ENCODE results near the gene RAP1GAP2. TPM values are rescaled to one million over a fixed set of nuclear protein-coding genes. Genes with fewer than 3 reads are reported as not detected.

RAP1GAP2 gene
- total RNA-seq, 1 donor from 2014 or later = 10.6 TPM

DNA sequence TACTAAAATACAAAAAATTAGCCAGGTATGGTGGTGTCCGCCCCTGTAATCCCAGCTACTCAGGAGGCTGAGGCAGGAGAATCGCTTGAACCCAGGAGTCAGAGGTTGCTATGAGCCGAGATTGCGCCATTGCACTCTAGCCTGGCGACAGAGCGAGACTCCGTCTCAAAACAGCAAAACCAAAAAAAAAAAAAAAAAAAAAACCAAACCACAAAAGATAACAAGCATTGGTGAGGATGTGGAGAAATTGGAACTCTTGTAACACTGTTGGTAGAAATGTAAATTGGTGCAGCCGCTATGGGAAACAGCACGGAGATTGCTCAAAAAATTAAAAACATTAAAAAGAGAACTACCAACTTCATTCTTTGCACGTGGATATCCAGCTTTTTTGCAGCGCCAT lies 147.7 kb downstream of the RAP1GAP2 start:
- no peaks in the 10 kb centered on the region for H3K9me3 Mint-ChIP-seq (ENCODE audit: unreplicated experiment)
- H3K27me3 Mint-ChIP-seq (ENCODE audit: unreplicated experiment) = peaks cover 7% of the 10 kb centered on the region
- no peak overlapping the region for H3K27ac Mint-ChIP-seq (ENCODE audit: unreplicated experiment)
- DNase-seq (ENCODE audit: low spot score) = no peak
- peaks cover 7% of the 10 kb centered on the region for H3K4me1 Mint-ChIP-seq (ENCODE audit: unreplicated experiment)
- TF ChIP-seq, protein P1, sequence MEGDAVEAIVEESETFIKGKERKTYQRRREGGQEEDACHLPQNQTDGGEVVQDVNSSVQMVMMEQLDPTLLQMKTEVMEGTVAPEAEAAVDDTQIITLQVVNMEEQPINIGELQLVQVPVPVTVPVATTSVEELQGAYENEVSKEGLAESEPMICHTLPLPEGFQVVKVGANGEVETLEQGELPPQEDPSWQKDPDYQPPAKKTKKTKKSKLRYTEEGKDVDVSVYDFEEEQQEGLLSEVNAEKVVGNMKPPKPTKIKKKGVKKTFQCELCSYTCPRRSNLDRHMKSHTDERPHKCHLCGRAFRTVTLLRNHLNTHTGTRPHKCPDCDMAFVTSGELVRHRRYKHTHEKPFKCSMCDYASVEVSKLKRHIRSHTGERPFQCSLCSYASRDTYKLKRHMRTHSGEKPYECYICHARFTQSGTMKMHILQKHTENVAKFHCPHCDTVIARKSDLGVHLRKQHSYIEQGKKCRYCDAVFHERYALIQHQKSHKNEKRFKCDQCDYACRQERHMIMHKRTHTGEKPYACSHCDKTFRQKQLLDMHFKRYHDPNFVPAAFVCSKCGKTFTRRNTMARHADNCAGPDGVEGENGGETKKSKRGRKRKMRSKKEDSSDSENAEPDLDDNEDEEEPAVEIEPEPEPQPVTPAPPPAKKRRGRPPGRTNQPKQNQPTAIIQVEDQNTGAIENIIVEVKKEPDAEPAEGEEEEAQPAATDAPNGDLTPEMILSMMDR (IDR thresholded peaks at IDR 0.05; ENCODE audit: unreplicated experiment) = no peak
- H3K4me3 Mint-ChIP-seq (ENCODE audit: unreplicated experiment) = no peak overlapping the region
- no peaks in the 10 kb centered on the region for H3K36me3 Mint-ChIP-seq (ENCODE audit: low read depth, unreplicated experiment)

DNA sequence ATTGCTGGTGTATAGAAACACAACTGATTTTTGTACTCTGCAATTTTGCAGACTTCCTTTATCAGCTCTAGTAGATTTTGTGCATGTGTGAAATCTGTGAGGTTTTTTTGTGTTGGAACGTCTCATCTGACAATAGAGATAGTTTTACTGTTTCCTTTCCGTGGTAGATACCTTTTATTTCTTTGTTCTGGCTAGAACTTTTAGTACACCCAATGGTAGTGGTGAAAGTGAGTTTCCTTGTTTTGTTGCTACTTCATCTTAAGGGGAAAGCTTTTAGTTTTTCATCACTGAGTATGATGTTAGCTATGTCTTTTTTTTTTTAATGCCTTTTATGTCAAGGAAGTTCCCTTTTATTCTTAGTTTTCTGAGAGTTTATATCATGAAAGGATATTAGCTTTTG lies 149.1 kb downstream of the RAP1GAP2 start:
- Mint-ChIP-seq H3K27me3 (ENCODE audit: unreplicated experiment) (peaks cover 5% of the 10 kb centered on the region), H3K36me3 (ENCODE audit: low read depth, unreplicated experiment) (no peaks in the 10 kb centered on the region), H3K4me3 (ENCODE audit: unreplicated experiment) (no peak overlapping the region), H3K27ac (ENCODE audit: unreplicated experiment) (no peak overlapping the region), H3K4me1 (ENCODE audit: unreplicated experiment) (peaks cover 7% of the 10 kb centered on the region), H3K9me3 (ENCODE audit: unreplicated experiment) (no peaks in the 10 kb centered on the region)
- TF ChIP-seq, protein P1 (IDR thresholded peaks at IDR 0.05; ENCODE audit: unreplicated experiment) = no peak
- DNase-seq (ENCODE audit: low spot score) = no peak

DNA sequence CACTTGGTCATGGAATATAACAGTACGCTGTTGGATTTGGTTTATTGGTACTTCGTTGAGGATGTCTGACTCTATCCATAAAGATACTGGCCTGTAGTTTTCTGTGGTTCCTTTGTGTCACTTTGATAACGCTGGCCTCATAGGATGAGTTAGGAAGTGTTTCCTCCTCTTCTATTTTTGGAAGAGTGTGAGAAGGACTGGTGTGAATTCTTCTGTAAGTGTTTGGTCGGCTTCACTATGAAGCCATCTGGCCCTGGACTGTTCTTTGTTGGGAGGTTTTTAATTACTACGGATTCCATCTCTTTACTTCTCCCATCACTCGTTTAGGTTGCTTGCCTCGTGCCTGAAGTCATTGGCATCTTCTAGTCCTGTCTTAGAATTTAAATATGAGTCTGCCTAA lies 149.9 kb downstream of the RAP1GAP2 start:
- no peak overlapping the region for H3K27ac Mint-ChIP-seq (ENCODE audit: unreplicated experiment)
- H3K36me3 Mint-ChIP-seq (ENCODE audit: low read depth, unreplicated experiment) = no peaks in the 10 kb centered on the region

DNA sequence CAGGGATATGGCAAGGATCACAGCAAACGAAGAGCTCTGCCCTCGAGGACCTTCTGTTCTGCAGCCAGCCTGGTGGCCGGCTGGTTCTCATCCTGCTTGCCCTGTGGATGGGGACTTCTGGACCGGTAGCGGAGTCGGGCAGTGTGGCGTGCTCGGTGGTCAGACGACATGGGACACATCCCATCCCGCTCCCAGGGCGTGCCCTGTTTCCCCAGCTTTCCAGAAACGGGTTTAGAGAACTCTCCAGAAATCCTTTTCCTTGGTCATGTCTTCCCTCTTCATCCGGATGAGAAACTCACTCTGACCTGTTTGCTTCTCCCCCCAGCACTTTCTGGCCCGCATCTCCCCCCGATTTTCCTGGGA lies 151.3 kb downstream of the RAP1GAP2 start:
- no peak overlapping the region for H3K27ac Mint-ChIP-seq (ENCODE audit: unreplicated experiment)
- no peaks in the 10 kb centered on the region for H3K9me3 Mint-ChIP-seq (ENCODE audit: unreplicated experiment)
- DNase-seq (ENCODE audit: low spot score) = no peak
- H3K4me3 Mint-ChIP-seq (ENCODE audit: unreplicated experiment) = no peak overlapping the region
- no peaks in the 10 kb centered on the region for H3K36me3 Mint-ChIP-seq (ENCODE audit: low read depth, unreplicated experiment)
- H3K27me3 Mint-ChIP-seq (ENCODE audit: unreplicated experiment) = peaks cover 5% of the 10 kb centered on the region
- peaks cover 13% of the 10 kb centered on the region for H3K4me1 Mint-ChIP-seq (ENCODE audit: unreplicated experiment)
- TF ChIP-seq, protein P1 (IDR thresholded peaks at IDR 0.05; ENCODE audit: unreplicated experiment) = no peak

More for the DNA sequence above, 149.9 kb downstream of the RAP1GAP2 start:
- Mint-ChIP-seq H3K4me1 (ENCODE audit: unreplicated experiment) (peaks cover 7% of the 10 kb centered on the region), H3K27me3 (ENCODE audit: unreplicated experiment) (peaks cover 5% of the 10 kb centered on the region), H3K4me3 (ENCODE audit: unreplicated experiment) (no peak overlapping the region), H3K9me3 (ENCODE audit: unreplicated experiment) (no peaks in the 10 kb centered on the region)
- no peak for DNase-seq (ENCODE audit: low spot score)
- TF ChIP-seq, protein P1 (IDR thresholded peaks at IDR 0.05; ENCODE audit: unreplicated experiment) = no peak

DNA sequence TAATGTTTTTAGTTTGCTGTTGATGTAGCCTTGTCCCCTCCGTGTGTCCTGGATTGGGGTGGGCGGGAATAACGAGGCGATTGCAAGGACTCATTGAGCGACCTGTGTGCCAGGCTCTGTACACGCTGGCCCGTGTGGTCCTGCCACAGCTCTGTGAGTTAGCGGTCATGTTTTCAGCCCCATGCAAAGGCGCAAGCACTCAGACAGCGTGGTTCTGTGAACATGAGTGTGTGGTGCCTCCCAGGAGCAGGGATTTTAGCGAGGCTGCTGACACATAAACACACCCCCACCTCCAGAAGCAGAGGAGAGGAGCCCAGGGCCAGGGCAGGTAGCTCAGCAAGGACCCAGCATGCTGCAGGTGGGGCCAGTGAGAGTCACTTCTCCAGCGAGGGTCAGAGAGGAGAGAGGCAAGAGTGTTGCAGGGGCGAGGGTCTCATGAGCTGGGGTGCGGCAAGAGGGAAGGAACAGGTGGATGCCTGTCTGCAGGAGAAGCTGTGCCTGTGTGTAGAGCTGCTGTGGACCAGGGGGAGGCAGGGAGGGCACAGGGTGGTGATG lies 151.8 kb downstream of the RAP1GAP2 start:
- H3K27ac Mint-ChIP-seq (ENCODE audit: unreplicated experiment) = no peak overlapping the region
- H3K27me3 Mint-ChIP-seq (ENCODE audit: unreplicated experiment) = peaks cover 5% of the 10 kb centered on the region
- TF ChIP-seq, protein P1 (IDR thresholded peaks at IDR 0.05; ENCODE audit: unreplicated experiment) = no peak
- no peak for DNase-seq (ENCODE audit: low spot score)
- H3K9me3 Mint-ChIP-seq (ENCODE audit: unreplicated experiment) = no peaks in the 10 kb centered on the region
- no peak overlapping the region for H3K4me3 Mint-ChIP-seq (ENCODE audit: unreplicated experiment)
- H3K4me1 Mint-ChIP-seq (ENCODE audit: unreplicated experiment) = peaks cover 13% of the 10 kb centered on the region
- no peaks in the 10 kb centered on the region for H3K36me3 Mint-ChIP-seq (ENCODE audit: low read depth, unreplicated experiment)
